IMR-90 (cell line): ENCODE results near the gene PRKCE.

Source experiments
- BHLHE40 ChIP-seq: fragments of 150-350 bp; IDR thresholded peaks from 2 replicates; pipeline ENCODE4 v1.6.1; 2016; ENCODE audit warnings: mild to moderate bottlenecking, low read depth, low read length
- CEBPB ChIP-seq: IDR thresholded peaks from 2 replicates; pipeline ENCODE4 v1.6.1; 2012; ENCODE audit warnings: low read depth, low read length, improper control_type of control experiment
- CTCF ChIP-seq: conservative IDR thresholded peaks from 2 replicates; pipeline ENCODE4 v1.5.1; 2012; ENCODE audit warnings: mild to moderate bottlenecking, low read depth, low read length, improper control_type of control experiment
- FOS ChIP-seq: fragments of 150-350 bp; IDR thresholded peaks from 2 replicates; pipeline ENCODE4 v1.6.1; 2016; ENCODE audit warnings: low read depth, low read length
- MAFK ChIP-seq: IDR thresholded peaks from 2 replicates; pipeline ENCODE4 v1.6.1; 2012; ENCODE audit warnings: low read depth, low read length, improper control_type of control experiment
- MAZ ChIP-seq: IDR thresholded peaks from 2 replicates; pipeline ENCODE4 v1.6.1; 2012; ENCODE audit warnings: low read depth, mild to moderate bottlenecking, low read length, improper control_type of control experiment, moderate library complexity, borderline replicate concordance
- MXI1 ChIP-seq: IDR thresholded peaks from 2 replicates; pipeline ENCODE4 v1.6.1; 2012; ENCODE audit warnings: low read depth, mild to moderate bottlenecking, low read length, moderate library complexity, borderline replicate concordance
- POLR2A ChIP-seq: IDR thresholded peaks from 2 replicates; pipeline ENCODE4 v1.6.1; 2012; ENCODE audit warnings: mild to moderate bottlenecking, low read depth, low read length
- RAD21 ChIP-seq: IDR thresholded peaks from 2 replicates; pipeline ENCODE4 v1.6.1; 2012; ENCODE audit warnings: low read length, improper control_type of control experiment
- RFX5 ChIP-seq: IDR thresholded peaks from 2 replicates; pipeline ENCODE4 v1.8.0; 2012; ENCODE audit warnings: low read depth, mild to moderate bottlenecking, low read length, moderate library complexity
- SMC3 ChIP-seq: fragments of 150-350 bp; IDR thresholded peaks from 2 replicates; pipeline ENCODE4 v1.6.1; 2016; ENCODE audit warnings: low read depth, mild to moderate bottlenecking, antibody characterized with exemption, low read length, moderate library complexity
- USF2 ChIP-seq: fragments of 150-350 bp; IDR thresholded peaks from 2 replicates; pipeline ENCODE4 v1.6.1; 2017; ENCODE audit warnings: mild to moderate bottlenecking, antibody characterized with exemption, low read length, low read depth
- TF ChIP-seq, protein P1 (sequence below): fragments of 150-350 bp; IDR thresholded peaks from 2 replicates; pipeline ENCODE4 v1.6.1; 2016; ENCODE audit warnings: low read depth, mild to moderate bottlenecking, low read length, moderate library complexity, borderline replicate concordance

DNA sequence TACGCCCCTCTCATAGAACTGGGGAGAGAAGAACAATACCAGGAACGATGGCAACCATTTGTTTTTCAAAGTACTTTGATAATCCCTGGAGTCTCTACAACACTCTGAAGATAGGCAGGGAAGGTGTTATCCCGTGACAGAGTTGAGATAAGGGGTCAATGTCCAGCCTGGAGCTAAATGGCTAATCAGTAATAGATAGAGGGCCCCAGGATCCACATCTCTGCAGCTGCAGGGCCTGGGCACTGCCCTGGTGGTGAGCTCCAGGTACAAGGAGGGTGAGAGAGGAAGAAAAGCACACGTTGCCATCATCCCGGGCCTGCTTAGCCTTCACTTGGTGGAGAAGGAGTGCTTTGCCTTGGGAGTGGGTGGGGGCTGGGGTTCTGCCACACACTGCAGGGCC, 260.6 kb downstream of the PRKCE start:
- no peak for TF ChIP-seq CTCF
- no peak for TF ChIP-seq RAD21
- no peak for TF ChIP-seq SMC3
- no peak for TF ChIP-seq POLR2A
- no peak for TF ChIP-seq CEBPB
- no peak for TF ChIP-seq MXI1
- TF ChIP-seq MAZ: no peak
- no peak for TF ChIP-seq FOS
- no peak for TF ChIP-seq USF2
- TF ChIP-seq BHLHE40: no peak
- TF ChIP-seq MAFK: no peak
- TF ChIP-seq, protein P1, sequence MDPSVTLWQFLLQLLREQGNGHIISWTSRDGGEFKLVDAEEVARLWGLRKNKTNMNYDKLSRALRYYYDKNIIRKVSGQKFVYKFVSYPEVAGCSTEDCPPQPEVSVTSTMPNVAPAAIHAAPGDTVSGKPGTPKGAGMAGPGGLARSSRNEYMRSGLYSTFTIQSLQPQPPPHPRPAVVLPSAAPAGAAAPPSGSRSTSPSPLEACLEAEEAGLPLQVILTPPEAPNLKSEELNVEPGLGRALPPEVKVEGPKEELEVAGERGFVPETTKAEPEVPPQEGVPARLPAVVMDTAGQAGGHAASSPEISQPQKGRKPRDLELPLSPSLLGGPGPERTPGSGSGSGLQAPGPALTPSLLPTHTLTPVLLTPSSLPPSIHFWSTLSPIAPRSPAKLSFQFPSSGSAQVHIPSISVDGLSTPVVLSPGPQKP: no peak
- TF ChIP-seq RFX5: no peak
